Adrenal gland (tissue), 5 donors: ENCODE measurements around the gene PACRG.

Experiments
- POLR2A ChIP-seq, 2 donors: fragments of 450-650 bp; IDR thresholded peaks; one replicate each; pipeline ENCODE4 v1.6.1; 2017; ENCODE audit warnings: antibody characterized with exemption in 2 of 2, mild to moderate bottlenecking in 2 of 2, moderate library complexity in 1 of 2
- TF ChIP-seq, protein P1 (sequence below), 6 experiments: fragments of 450-650 bp in 4 of 6; fragments of 200-600 bp in 2 of 6; sonication (generic) in 1 of 6; IDR thresholded peaks; 1 replicate in 5 of 6; 2 replicates in 1 of 6; pipeline versions ENCODE4 v1.5.1 to v1.8.0; 2016 to 2021; ENCODE audit warnings: antibody characterized with exemption in 6 of 6, mild to moderate bottlenecking in 2 of 6, moderate library complexity in 1 of 6
- donor health status: DM: no; HTN: no; CAD: no.

- no peak for TF ChIP-seq POLR2A (IDR thresholded peaks at IDR 0.05)
- TF ChIP-seq, protein P1, sequence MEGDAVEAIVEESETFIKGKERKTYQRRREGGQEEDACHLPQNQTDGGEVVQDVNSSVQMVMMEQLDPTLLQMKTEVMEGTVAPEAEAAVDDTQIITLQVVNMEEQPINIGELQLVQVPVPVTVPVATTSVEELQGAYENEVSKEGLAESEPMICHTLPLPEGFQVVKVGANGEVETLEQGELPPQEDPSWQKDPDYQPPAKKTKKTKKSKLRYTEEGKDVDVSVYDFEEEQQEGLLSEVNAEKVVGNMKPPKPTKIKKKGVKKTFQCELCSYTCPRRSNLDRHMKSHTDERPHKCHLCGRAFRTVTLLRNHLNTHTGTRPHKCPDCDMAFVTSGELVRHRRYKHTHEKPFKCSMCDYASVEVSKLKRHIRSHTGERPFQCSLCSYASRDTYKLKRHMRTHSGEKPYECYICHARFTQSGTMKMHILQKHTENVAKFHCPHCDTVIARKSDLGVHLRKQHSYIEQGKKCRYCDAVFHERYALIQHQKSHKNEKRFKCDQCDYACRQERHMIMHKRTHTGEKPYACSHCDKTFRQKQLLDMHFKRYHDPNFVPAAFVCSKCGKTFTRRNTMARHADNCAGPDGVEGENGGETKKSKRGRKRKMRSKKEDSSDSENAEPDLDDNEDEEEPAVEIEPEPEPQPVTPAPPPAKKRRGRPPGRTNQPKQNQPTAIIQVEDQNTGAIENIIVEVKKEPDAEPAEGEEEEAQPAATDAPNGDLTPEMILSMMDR (IDR thresholded peaks at IDR 0.05): no peak
These were observed 447.5 kb downstream of the PACRG start for GRCh38 chr6:163175301-163175700.
